Small intestine (tissue), 7 donors: ENCODE measurements around the gene EHF. TPM values are rescaled to one million over a fixed set of nuclear protein-coding genes. Genes with fewer than 3 reads are reported as not detected.
A peak's percentile ranks its signal among the peaks of the same experiment; 100 is the strongest.

ENCODE experiments used
- DNase-seq, 2 donors: peaks; one replicate each; pipeline versions ENCODE4 v3.0.0 to v3.0.0-alpha.2; 2013
- FAIRE-seq: peaks from 2 replicates; lab custom pipeline; 2012; peaks lifted over from hg19 to GRCh38; lab: Jason Lieb, UNC
- H3K27ac ChIP-seq, 3 donors: one replicate each; pipeline ENCODE4 v1.5.1; 2013; ENCODE audit warnings: low read length in 2 of 3, mild to moderate bottlenecking in 2 of 3, control low read depth in 1 of 3, inconsistent platforms in 1 of 3, low read depth in 1 of 3, moderate library complexity in 1 of 3
- H3K27me3 ChIP-seq, 3 donors: one replicate each; pipeline ENCODE4 v1.6.1; 2013; ENCODE audit warnings: low read length in 3 of 3, inconsistent platforms in 1 of 3; ENCODE audit not compliant: control insufficient read depth in 3 of 3, insufficient read depth in 3 of 3
- H3K36me3 ChIP-seq, 3 donors: one replicate each; pipeline ENCODE4 v1.6.1; 2013; ENCODE audit warnings: low read length in 3 of 3, inconsistent platforms in 1 of 3, low read depth in 1 of 3, mild to moderate bottlenecking in 1 of 3, moderate library complexity in 1 of 3; ENCODE audit not compliant: control insufficient read depth in 3 of 3, insufficient read depth in 2 of 3
- H3K4me1 ChIP-seq, 3 donors: one replicate each; pipeline ENCODE4 v1.6.1; 2013; ENCODE audit warnings: low read length in 2 of 3, inconsistent platforms in 1 of 3, low read depth in 1 of 3, mild to moderate bottlenecking in 1 of 3, moderate library complexity in 1 of 3; ENCODE audit not compliant: control insufficient read depth in 3 of 3, insufficient read depth in 2 of 3
- H3K4me3 ChIP-seq, 3 donors: one replicate each; pipeline ENCODE4 v1.5.1; 2013; ENCODE audit warnings: low read length in 3 of 3, control low read depth in 1 of 3, inconsistent platforms in 1 of 3, low read depth in 1 of 3, mild to moderate bottlenecking in 1 of 3, moderate library complexity in 1 of 3
- H3K9me3 ChIP-seq, 2 donors: one replicate each; pipeline ENCODE4 v1.6.1; 2013; ENCODE audit warnings: low read depth in 1 of 2, low read length in 1 of 2; ENCODE audit not compliant: control insufficient read depth in 2 of 2, insufficient read depth in 1 of 2
- WGBS, 3 donors: extraction: QIAGEN DNeasy Blood & Tissue Kit; methylation state at CpG; one replicate each; pipeline ENCODE4 v1.1.7; 2013; 5-methylcytosine and 5-hydroxymethylcytosine counted together
- polyA plus RNA-seq, 4 donors: library from polyadenylated mRNA; stranded (reverse) in 3 of 4; unstranded in 1 of 4; fragments of 200-250 nt in 3 of 4; fragments of 120-200 nt in 1 of 4; gene quantifications; one replicate each; pipeline versions ENCODE4 v1.2.1 to v1.2.3, GENCODE V29; 2013
- donor health status: healthy with polysubstance abuse.
- donor health status: control.
- donor health status: control.
- donor health status: Bipolar disorder and iron deficiency.
- donor health status: healthy.

The EHF gene
- polyA plus RNA-seq, 4 donors: 7.3 to 54.1 (median 26.2) TPM

- H3K4me3 ChIP-seq: no peak overlapping the region
- DNase-seq (no peak), FAIRE-seq (no peak)
- no peaks in the 10 kb centered on the region for H3K36me3 ChIP-seq
- peak overlapping the region in 2 of 3 donors; percentile 3 to 72 for H3K27ac ChIP-seq
- peaks cover 0 to 10% of the 10 kb centered on the region in 2 donors for H3K9me3 ChIP-seq
- peaks cover 0 to 18% (median 2%) of the 10 kb centered on the region in 3 donors for H3K4me1 ChIP-seq
- 56 to 70% (median 57%) methylated on average over 2 of the region's 2 CpGs for WGBS, 3 donors
- H3K27me3 ChIP-seq: no peaks in the 10 kb centered on the region
These were observed 691 bp upstream of the EHF start for GRCh38 chr11:34620202-34620601.

GRCh38 chr11:34621876-34622275 lies 983 bp downstream of the EHF start:
- H3K4me3 ChIP-seq: peak overlapping the region in 2 of 3 donors; percentile 2 to 37
- peaks cover 0 to 18% (median 2%) of the 10 kb centered on the region in 3 donors for H3K4me1 ChIP-seq
- H3K9me3 ChIP-seq: peaks cover 0 to 10% of the 10 kb centered on the region in 2 donors
- H3K36me3 ChIP-seq: no peaks in the 10 kb centered on the region
- DNase-seq: no peak
- no peaks in the 10 kb centered on the region for H3K27me3 ChIP-seq
- FAIRE-seq: no peak
- 12 to 72% (median 34%) methylated on average over 2 of the region's 2 CpGs for WGBS, 3 donors
- peak overlapping the region; percentile 22 to 88 (median 45) for H3K27ac ChIP-seq

- peaks cover 0 to 16% (median 0%) of the 10 kb centered on the region in 3 donors for H3K4me1 ChIP-seq
- peak overlapping the region in 2 of 3 donors; percentile 90 to 92 for H3K27ac ChIP-seq
- peaks cover 0 to 10% of the 10 kb centered on the region in 2 donors for H3K9me3 ChIP-seq
- H3K36me3 ChIP-seq: no peaks in the 10 kb centered on the region
- FAIRE-seq (no peak), DNase-seq (peak; percentile 66 to 88)
- peak overlapping the region in 2 of 3 donors; percentile 22 to 35 for H3K4me3 ChIP-seq
- WGBS, 3 donors: 9 to 58% (median 25%) methylated on average over 9 of the region's 9 CpGs
- no peaks in the 10 kb centered on the region for H3K27me3 ChIP-seq
These were observed 2.6 kb downstream of the EHF start for GRCh38 chr11:34623463-34623862.

- 11 to 46% (median 31%) methylated on average over 10 of the region's 10 CpGs for WGBS, 3 donors
- no peak for FAIRE-seq
- H3K27me3 ChIP-seq: no peaks in the 10 kb centered on the region
- peak overlapping the region in 2 of 3 donors; percentile 90 to 92 for H3K27ac ChIP-seq
- no peaks in the 10 kb centered on the region for H3K36me3 ChIP-seq
- peak in 1 of 2 donors; percentile 86 for DNase-seq
- peaks cover 0 to 10% of the 10 kb centered on the region in 2 donors for H3K9me3 ChIP-seq
- peak overlapping the region in 2 of 3 donors; percentile 22 to 35 for H3K4me3 ChIP-seq
- peaks cover 0 to 16% (median 0%) of the 10 kb centered on the region in 3 donors for H3K4me1 ChIP-seq
These were observed 3.2 kb downstream of the EHF start for GRCh38 chr11:34624069-34624468.

GRCh38 chr11:34625576-34625975 lies 4.7 kb downstream of the EHF start:
- 34 to 69% (median 37%) methylated on average over 4 of the region's 4 CpGs for WGBS, 3 donors
- DNase-seq (no peak), FAIRE-seq (no peak)
- Histone ChIP-seq H3K9me3 (peaks cover 0 to 10% of the 10 kb centered on the region in 2 donors), H3K36me3 (no peaks in the 10 kb centered on the region), H3K27me3 (no peaks in the 10 kb centered on the region), H3K4me1 (peaks cover 0 to 10% (median 0%) of the 10 kb centered on the region in 3 donors), H3K27ac (no peak overlapping the region), H3K4me3 (peak overlapping the region in 1 of 3 donors; percentile 22)

- Histone ChIP-seq H3K36me3 (no peaks in the 10 kb centered on the region), H3K9me3 (peaks cover 0 to 10% of the 10 kb centered on the region in 2 donors), H3K4me1 (peaks cover 0 to 7% (median under 1%) of the 10 kb centered on the region in 3 donors), H3K4me3 (no peak overlapping the region), H3K27ac (no peak overlapping the region), H3K27me3 (no peaks in the 10 kb centered on the region)
- DNase-seq: no peak
- FAIRE-seq: no peak
These were observed 5.5 kb downstream of the EHF start for GRCh38 chr11:34626393-34626792.

- DNase-seq: no peak
- H3K4me1 ChIP-seq: peaks cover 0 to 4% (median 2%) of the 10 kb centered on the region in 3 donors
- H3K9me3 ChIP-seq: peaks cover 0 to 10% of the 10 kb centered on the region in 2 donors
- FAIRE-seq: no peak
- 72 to 86% (median 84%) methylated on average over 1 of the region's 1 CpG for WGBS, 3 donors
- no peak overlapping the region for H3K4me3 ChIP-seq
- no peaks in the 10 kb centered on the region for H3K27me3 ChIP-seq
- H3K36me3 ChIP-seq: no peaks in the 10 kb centered on the region
- H3K27ac ChIP-seq: no peak overlapping the region
These were observed 6.3 kb downstream of the EHF start for GRCh38 chr11:34627197-34627596.

- H3K4me1 ChIP-seq: peaks cover 6 to 21% (median 6%) of the 10 kb centered on the region in 3 donors
- no peak overlapping the region for H3K27ac ChIP-seq
- no peaks in the 10 kb centered on the region for H3K9me3 ChIP-seq
- no peaks in the 10 kb centered on the region for H3K27me3 ChIP-seq
- no peaks in the 10 kb centered on the region for H3K36me3 ChIP-seq
- DNase-seq (no peak), FAIRE-seq (no peak)
- no peak overlapping the region for H3K4me3 ChIP-seq
These were observed 8.8 kb downstream of the EHF start for GRCh38 chr11:34629711-34630110.

- FAIRE-seq (no peak), DNase-seq (no peak)
- WGBS, 3 donors: 58 to 67% (median 66%) methylated on average over 7 of the region's 7 CpGs
- Histone ChIP-seq H3K27me3 (no peaks in the 10 kb centered on the region), H3K4me3 (no peak overlapping the region), H3K27ac (no peak overlapping the region), H3K36me3 (no peaks in the 10 kb centered on the region), H3K4me1 (peaks cover 9 to 29% (median 10%) of the 10 kb centered on the region in 3 donors), H3K9me3 (no peaks in the 10 kb centered on the region)
These were observed 9.7 kb downstream of the EHF start for GRCh38 chr11:34630544-34630943.
